HCT116 (cell line): ENCODE data around the gene YY1. TPM values are rescaled to one million over a fixed set of nuclear protein-coding genes. Genes with fewer than 3 reads are reported as not detected.
A peak's percentile ranks its signal among the peaks of the same experiment; 100 is the strongest.

Experiments
- ATAC-seq: fragments of 200-7000 bp; cut with Tn5 transposase; 2 replicates; pipeline ENCODE4 v1.9.1; 2020; ENCODE audit warnings: mild to moderate bottlenecking, moderate library complexity
- BruUV-seq: library from RNA; stranded (reverse); fragments of 400-500 nt; replicated peaks from 2 replicates; lab custom pipeline; 2021; lab: Mats Ljungman, UMichigan
- CTCF ChIA-PET: fragments of 300-600 bp; sonication (Branson Sonifier 250); formaldehyde crosslinking; loops from one replicate; lab custom pipeline; 2021; ENCODE audit warnings: antibody characterized with exemption; lab: Charles Lee
- POLR2A ChIA-PET: fragments of 300-600, 350-600 bp; sonication (Branson Sonifier 250); formaldehyde crosslinking; loops from one replicate; lab custom pipeline; 2021; ENCODE audit warnings: antibody characterized with exemption; lab: Charles Lee
- RAD21 ChIA-PET, 2 experiments: fragments of 300-600 bp; sonication (Branson Sonifier 250); formaldehyde crosslinking; loops; one replicate each; lab custom pipeline; 2023; ENCODE audit warnings: low total read pairs in 2 of 2; ENCODE audit not compliant: uncharacterized antibody in 2 of 2, unreplicated experiment in 2 of 2, low non-redundant PET in 1 of 2; lab: Charles Lee
- DNase-seq: peaks from one replicate; pipeline ENCODE4 v3.0.0-alpha.2; 2010; ENCODE audit warnings: low read depth, low spot score
- H2AFZ ChIP-seq: fragments of 200-600 bp; shearing (Covaris generic), sonication (generic); 2 replicates; pipeline ENCODE4 v1.6.1; 2017; ENCODE audit warnings: low read depth, mixed run types, mixed read lengths, antibody characterized with exemption, low read length; ENCODE audit not compliant: poor library complexity, severe bottlenecking
- H3K27ac ChIP-seq: 2 replicates; pipeline ENCODE4 v1.5.1; 2012; ENCODE audit warnings: low read depth, low read length
- H3K27me3 ChIP-seq: fragments of 200-600 bp; sonication (generic); 2 replicates; pipeline ENCODE4 v1.6.1; 2016; ENCODE audit warnings: mixed run types, low read length, mixed read lengths; ENCODE audit not compliant: insufficient read depth
- H3K36me3 ChIP-seq, 2 experiments: fragments of 200-500 bp in 1 of 2; fragments of 200-600 bp in 1 of 2; sonication (Bioruptor generic) in 1 of 2; sonication (generic) in 1 of 2; 2 replicates each; pipeline versions ENCODE4 v1.5.1 to v1.6.1; 2014 to 2016; ENCODE audit warnings: low read length in 2 of 2, inconsistent platforms in 1 of 2, mixed read lengths in 1 of 2, mixed run types in 1 of 2; ENCODE audit not compliant: insufficient read depth in 2 of 2, control insufficient read depth in 1 of 2
- H3K4me1 ChIP-seq, 2 experiments: fragments of 200-600 bp in 1 of 2; sonication (generic) in 1 of 2; 2 replicates each; pipeline versions ENCODE4 v1.5.1 to v1.6.1; 2012 to 2017; ENCODE audit warnings: low read length in 2 of 2, inconsistent platforms in 1 of 2, mild to moderate bottlenecking in 1 of 2, mixed read lengths in 1 of 2, mixed run types in 1 of 2, moderate library complexity in 1 of 2; ENCODE audit not compliant: insufficient read depth in 2 of 2, control insufficient read depth in 1 of 2
- H3K4me2 ChIP-seq: fragments of 200-600 bp; sonication (generic); 2 replicates; pipeline ENCODE4 v1.6.1; 2017; ENCODE audit warnings: mixed run types, low read length, mixed read lengths
- H3K4me3 ChIP-seq, 2 experiments: fragments of 200-600 bp in 1 of 2; sonication (generic) in 1 of 2; replicated peaks in 1 of 2; 2 replicates each; pipeline ENCODE4 v1.5.1; 2011 to 2016; ENCODE audit warnings: low read length in 2 of 2, control low read depth in 1 of 2, low read depth in 1 of 2, mild to moderate bottlenecking in 1 of 2, mixed read lengths in 1 of 2, mixed run types in 1 of 2
- H3K79me2 ChIP-seq: fragments of 200-600 bp; sonication (generic); 2 replicates; pipeline ENCODE4 v1.6.1; 2017; ENCODE audit warnings: mild to moderate bottlenecking, mixed run types, low read length, moderate library complexity, mixed read lengths; ENCODE audit not compliant: insufficient read depth
- H3K9ac ChIP-seq: fragments of 200-600 bp; sonication (generic); 2 replicates; pipeline ENCODE4 v1.6.1; 2016; ENCODE audit warnings: low read length, mixed read lengths
- H3K9me2 ChIP-seq: fragments of 200-600 bp; sonication (generic), shearing (Covaris generic); 2 replicates; pipeline ENCODE4 v1.6.1; 2017; ENCODE audit warnings: mixed run types, mild to moderate bottlenecking, moderate library complexity; ENCODE audit not compliant: insufficient read depth
- H3K9me3 ChIP-seq, 2 experiments: fragments of 200-500 bp in 1 of 2; fragments of 200-600 bp in 1 of 2; sonication (Bioruptor generic) in 1 of 2; sonication (generic) in 1 of 2; 2 replicates each; pipeline ENCODE4 v1.6.1; 2014 to 2017; ENCODE audit warnings: low read length in 2 of 2, mixed read lengths in 2 of 2, inconsistent platforms in 1 of 2, low read depth in 1 of 2, mild to moderate bottlenecking in 1 of 2, mixed run types in 1 of 2, moderate library complexity in 1 of 2; ENCODE audit not compliant: control insufficient read depth in 1 of 2, insufficient read depth in 1 of 2
- H4K20me1 ChIP-seq: fragments of 200-600 bp; sonication (generic), shearing (Covaris generic); 2 replicates; pipeline ENCODE4 v1.6.1; 2017; ENCODE audit warnings: mixed run types, mild to moderate bottlenecking, moderate library complexity; ENCODE audit not compliant: insufficient read depth
- CEBPB ChIP-seq: IDR thresholded peaks from 2 replicates; pipeline ENCODE4 v1.6.1; 2012; ENCODE audit warnings: low read depth
- EGR1 ChIP-seq: IDR thresholded peaks from 2 replicates; pipeline ENCODE4 v1.6.1; 2012; ENCODE audit warnings: low read depth
- EZH2 ChIP-seq: fragments of 200-600 bp; sonication (generic); IDR thresholded peaks from 2 replicates; pipeline ENCODE4 v1.6.1; 2017; ENCODE audit warnings: antibody characterized with exemption, mixed run types
- JUND ChIP-seq: IDR thresholded peaks from 2 replicates; pipeline ENCODE4 v1.6.1; 2012
- RAD21 ChIP-seq: IDR thresholded peaks from 2 replicates; pipeline ENCODE4 v1.6.1; 2012; ENCODE audit warnings: low read depth, mild to moderate bottlenecking
- REST ChIP-seq: IDR thresholded peaks from 2 replicates; pipeline ENCODE4 v1.6.1; 2012; ENCODE audit warnings: low read depth
- SP1 ChIP-seq: IDR thresholded peaks from 2 replicates; pipeline ENCODE4 v1.6.1; 2012; ENCODE audit warnings: low read depth
- ZNF274 ChIP-seq: fragments of 200-500 bp; sonication (Bioruptor generic); IDR thresholded peaks from 2 replicates; pipeline ENCODE4 v1.6.1; 2014; ENCODE audit warnings: mild to moderate bottlenecking, low read depth, low read length, inconsistent platforms
- intact Hi-C: fragments of 100-400 bp; cut with micrococcal nuclease; formaldehyde crosslinking; loops from 2 replicates; pipeline ENCODE4 v1.10.0; 2022
- total RNA-seq: library from RNA; stranded (reverse); gene quantifications from one replicate; pipeline ENCODE4 v1.2.1, GENCODE V29; 2021; ENCODE audit not compliant: unreplicated experiment
- TF ChIP-seq, protein P1 (sequence below): IDR thresholded peaks from 2 replicates; pipeline ENCODE4 v1.6.1; 2011; ENCODE audit warnings: mild to moderate bottlenecking, low read length, moderate library complexity; ENCODE audit not compliant: insufficient replicate concordance; ENCODE audit errors: extremely low read depth

The YY1 gene
- total RNA-seq, 1 experiment from 2014 or later: 111 TPM

- Histone ChIP-seq H3K9me3 (no peaks in the 10 kb centered on the region), H3K4me3 (peak overlapping the region; percentile 49 to 65), H4K20me1 (0 out of 2 replicates have a peak, but pooled peaks cover 4% of the 10 kb centered on the region), H3K4me1 (peaks cover 5 to 20% of the 10 kb centered on the region in 2 experiments; a peak in 2 of 4 replicates), H3K4me2 (peak overlapping the region; percentile 90), H3K9me2 (no peaks in the 10 kb centered on the region), H3K27ac (peak overlapping the region; percentile 96), H3K9ac (peak overlapping the region; percentile 79), H2AFZ (no peak overlapping the region), H3K79me2 (peaks cover 18% of the 10 kb centered on the region), H3K27me3 (no peaks in the 10 kb centered on the region), H3K36me3 (no peaks in the 10 kb centered on the region)
- intact Hi-C loops: loop anchor here (5.0 kb wide), 1 partner anchor 91 kb away; the partner anchor contains the start of gene WDR25
- RAD21 ChIA-PET: no interaction called here
- TF ChIP-seq SP1 (no peak), ZNF274 (no peak), RAD21 (no peak), EZH2 (no peak), CEBPB (no peak), JUND (no peak), REST (no peak), EGR1 (no peak)
- TF ChIP-seq, protein P1, sequence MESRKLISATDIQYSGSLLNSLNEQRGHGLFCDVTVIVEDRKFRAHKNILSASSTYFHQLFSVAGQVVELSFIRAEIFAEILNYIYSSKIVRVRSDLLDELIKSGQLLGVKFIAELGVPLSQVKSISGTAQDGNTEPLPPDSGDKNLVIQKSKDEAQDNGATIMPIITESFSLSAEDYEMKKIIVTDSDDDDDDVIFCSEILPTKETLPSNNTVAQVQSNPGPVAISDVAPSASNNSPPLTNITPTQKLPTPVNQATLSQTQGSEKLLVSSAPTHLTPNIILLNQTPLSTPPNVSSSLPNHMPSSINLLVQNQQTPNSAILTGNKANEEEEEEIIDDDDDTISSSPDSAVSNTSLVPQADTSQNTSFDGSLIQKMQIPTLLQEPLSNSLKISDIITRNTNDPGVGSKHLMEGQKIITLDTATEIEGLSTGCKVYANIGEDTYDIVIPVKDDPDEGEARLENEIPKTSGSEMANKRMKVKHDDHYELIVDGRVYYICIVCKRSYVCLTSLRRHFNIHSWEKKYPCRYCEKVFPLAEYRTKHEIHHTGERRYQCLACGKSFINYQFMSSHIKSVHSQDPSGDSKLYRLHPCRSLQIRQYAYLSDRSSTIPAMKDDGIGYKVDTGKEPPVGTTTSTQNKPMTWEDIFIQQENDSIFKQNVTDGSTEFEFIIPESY: no peak
- CTCF ChIA-PET: interaction anchor here (0.7 to 3.6 kb wide), 6 partner anchors 11 to 45 kb away, joined by 3 to 19 read pairs (median 4); no protein-coding TSS in a partner anchor
- BruUV-seq: no TSS peak
- POLR2A ChIA-PET: no interaction called here
- ATAC-seq (no peak; the same call in 1 of the 2 replicates), DNase-seq (no peak)
Observed at GRCh38 chr14:100285913-100286400, 47.0 kb downstream of the YY1 start.
